HG03045 (cell line): ENCODE results near the gene PPM1M.
A peak's percentile ranks its signal among the peaks of the same experiment; 100 is the strongest.

Experiments
- ATAC-seq: cut with Tn5 transposase; IDR thresholded peaks from one replicate; pipeline ENCODE4 v1.9.1; 2021; ENCODE audit warnings: mild to moderate bottlenecking, moderate library complexity; ENCODE audit not compliant: unreplicated experiment

The PPM1M gene

DNA sequence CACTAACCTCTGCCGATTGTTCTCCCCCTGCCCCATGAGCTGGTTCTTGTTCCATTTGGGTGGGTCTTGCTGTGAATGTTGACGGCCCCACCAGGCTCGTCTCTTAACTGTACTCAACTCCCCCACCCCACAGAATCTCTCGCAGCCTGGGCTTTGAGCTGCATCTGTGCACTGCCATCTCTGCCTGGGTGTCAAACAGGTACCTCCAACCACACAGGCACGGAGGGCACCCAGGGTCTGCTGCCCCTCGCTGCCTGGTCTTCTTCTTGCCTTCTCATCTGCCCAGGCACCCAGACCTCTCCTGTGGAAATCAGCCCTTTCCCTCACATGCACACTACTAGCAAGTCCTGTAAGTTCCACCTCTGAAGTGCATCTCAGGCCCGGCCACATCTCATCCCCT, 30.2 kb upstream of the PPM1M start:
- no peak for ATAC-seq

DNA sequence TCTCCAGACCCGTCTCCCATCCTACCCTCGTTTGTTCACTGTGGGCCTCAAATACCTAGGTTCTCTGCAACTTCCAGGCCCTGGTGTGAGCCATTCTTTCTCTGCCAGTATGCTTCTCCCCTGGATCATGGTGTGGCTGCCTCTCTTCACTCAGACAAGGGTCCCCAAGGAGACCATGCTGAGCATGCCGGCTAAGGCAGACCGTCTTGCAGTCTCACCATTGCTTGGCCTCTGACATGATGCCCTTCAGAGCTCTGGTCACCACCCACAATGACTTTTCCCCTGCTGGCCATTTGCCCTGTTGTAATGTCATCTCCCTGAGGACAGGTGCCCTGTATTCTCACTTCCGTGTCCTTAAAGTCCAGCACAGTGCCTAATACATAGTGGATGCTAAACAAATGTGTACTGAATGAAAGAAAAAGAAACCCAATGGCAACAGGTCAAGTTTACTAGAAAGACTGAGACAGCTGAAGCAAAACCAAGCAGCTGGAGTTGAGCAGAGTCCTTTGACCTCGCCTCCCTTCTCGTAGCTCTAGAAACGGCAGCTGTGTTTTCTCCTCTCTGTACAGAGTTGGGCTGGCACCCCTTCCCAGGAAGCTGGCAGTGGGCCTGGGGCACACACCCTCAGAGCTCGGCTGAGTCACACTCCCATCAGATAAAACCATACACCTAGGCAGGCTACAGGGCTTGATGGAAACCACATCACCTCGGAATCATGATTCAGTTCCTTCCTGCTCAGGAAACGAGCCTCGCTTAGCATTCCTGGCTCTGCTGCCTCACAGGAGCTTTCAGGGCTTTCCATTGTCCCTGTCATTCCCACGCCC, 28.8 kb upstream of the PPM1M start:
- ATAC-seq: no peak

DNA sequence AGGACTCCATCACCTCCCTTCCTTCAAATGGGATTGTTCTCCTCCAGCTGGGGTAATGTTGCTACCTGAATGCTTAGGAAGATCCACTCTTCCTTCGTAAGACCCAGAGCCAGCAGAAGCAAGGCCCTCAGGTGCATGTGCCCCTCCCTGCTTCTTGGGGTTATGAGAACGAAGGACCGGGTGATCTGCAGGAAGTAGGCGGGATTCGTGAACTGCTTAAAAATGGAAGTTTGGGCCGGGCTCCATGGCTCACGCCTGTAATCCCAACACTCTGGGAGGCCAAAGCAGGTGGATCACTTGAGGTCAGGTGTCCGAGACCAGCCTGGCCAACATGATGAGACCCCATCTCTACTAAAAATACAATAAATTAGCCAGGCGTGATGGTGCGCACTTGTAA, 28.2 kb upstream of the PPM1M start:
- ATAC-seq: no peak

DNA sequence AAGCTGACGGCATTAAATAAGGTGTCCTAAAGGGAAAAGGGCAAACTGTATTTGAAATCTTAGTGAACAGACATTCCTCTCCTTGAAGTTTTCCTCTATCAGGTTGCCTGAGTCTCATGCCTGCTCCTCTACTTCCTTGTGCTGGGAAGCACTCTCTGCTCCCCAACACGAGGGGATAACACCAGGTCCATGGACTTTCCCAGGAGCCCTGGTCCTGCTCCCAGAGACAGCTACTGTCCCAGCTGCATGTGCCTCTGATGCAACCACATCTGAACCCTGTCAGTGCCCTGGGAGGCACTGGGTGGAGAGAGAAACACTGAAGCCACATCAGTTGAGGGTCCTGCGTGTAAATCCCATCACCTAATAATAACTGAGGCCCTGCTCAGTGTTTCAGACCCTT, 27.5 kb upstream of the PPM1M start:
- ATAC-seq: no peak

- no peak for ATAC-seq
Measured at GRCh38 chr3:52218454-52218853, 27.1 kb upstream of the PPM1M start.

- no peak for ATAC-seq
Measured at GRCh38 chr3:52218937-52219650, 26.5 kb upstream of the PPM1M start.

GRCh38 chr3:52220380-52221026, 25.1 kb upstream of the PPM1M start:
- ATAC-seq: peak; percentile 37

DNA sequence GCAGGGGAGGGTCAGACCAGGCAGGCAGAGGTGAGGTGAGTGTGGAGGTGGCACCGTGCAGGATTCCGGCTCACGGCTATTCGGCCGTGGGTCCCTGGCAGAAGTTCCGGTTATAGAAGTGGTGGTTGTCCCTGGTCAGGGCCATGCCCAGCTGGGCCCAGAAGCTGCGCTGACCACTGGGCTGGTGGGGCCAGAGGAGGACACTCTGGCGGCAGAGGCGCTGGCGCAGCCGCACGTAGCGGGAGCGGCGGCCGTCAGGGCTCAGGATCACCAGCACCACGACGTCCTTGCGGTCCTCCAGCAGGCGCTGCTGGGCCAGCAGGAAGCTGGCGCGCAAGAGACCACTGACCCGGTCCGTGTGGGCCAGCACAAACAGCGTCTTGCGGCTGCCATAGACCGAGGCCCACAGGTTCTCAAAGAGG, 24.4 kb upstream of the PPM1M start:
- ATAC-seq: no peak

GRCh38 chr3:52221563-52222318, 23.8 kb upstream of the PPM1M start:
- ATAC-seq: no peak

- ATAC-seq: no peak
Measured at GRCh38 chr3:52222319-52223221, 23.0 kb upstream of the PPM1M start.

- ATAC-seq: no peak
Measured at GRCh38 chr3:52223449-52224408, 21.8 kb upstream of the PPM1M start.

GRCh38 chr3:52225452-52226228, 19.9 kb upstream of the PPM1M start, which contains the start of gene TLR9:
Gene TLR9, minus strand, starts transcription at chr3:52225645. Its CDS starts 116 bp downstream, at chr3:52225529.
- ATAC-seq: peak; percentile 78

GRCh38 chr3:52226229-52226817, 19.2 kb upstream of the PPM1M start:
- ATAC-seq: peak; percentile 10

DNA sequence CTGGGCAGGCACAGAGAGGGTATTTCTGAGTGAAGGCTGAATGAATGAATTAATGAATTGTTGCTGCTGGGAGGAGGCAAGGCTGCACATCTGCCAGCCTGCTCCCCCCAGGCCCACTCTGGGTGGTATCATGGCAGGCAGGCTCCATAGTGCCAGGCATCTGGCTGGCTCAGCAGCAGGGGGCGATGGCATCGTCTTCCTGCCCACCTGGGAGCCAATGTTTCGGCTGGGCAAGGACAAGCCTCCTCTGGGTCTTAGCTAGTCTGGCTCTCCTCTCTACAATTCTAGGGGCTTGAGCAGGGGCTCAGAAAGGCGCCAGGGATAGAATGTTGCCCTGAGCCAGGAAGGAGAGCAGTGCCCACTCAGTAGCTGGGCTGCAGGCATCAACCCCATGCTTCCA, 18.4 kb upstream of the PPM1M start:
- ATAC-seq: no peak

GRCh38 chr3:52227766-52228165, 17.8 kb upstream of the PPM1M start:
- ATAC-seq: no peak

DNA sequence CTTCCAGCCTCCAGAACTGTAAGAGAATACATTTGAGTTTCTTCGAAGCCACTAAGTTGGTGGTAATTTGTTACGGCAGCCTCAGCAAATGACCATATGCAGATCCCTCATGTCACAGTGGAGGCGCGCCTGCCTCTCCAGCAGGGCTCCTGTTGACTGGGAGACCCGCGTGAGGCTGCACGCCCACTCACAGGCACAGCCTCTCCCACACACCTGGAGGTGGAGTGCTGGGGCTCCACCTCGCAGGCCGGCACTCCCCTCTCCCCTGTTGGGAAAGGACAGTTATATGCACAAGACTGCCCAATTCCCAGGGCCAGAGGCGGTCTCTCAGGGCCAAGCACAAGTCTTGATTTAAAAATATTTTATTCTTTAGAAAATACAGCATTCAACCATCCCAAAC, 17.3 kb upstream of the PPM1M start:
- no peak for ATAC-seq

DNA sequence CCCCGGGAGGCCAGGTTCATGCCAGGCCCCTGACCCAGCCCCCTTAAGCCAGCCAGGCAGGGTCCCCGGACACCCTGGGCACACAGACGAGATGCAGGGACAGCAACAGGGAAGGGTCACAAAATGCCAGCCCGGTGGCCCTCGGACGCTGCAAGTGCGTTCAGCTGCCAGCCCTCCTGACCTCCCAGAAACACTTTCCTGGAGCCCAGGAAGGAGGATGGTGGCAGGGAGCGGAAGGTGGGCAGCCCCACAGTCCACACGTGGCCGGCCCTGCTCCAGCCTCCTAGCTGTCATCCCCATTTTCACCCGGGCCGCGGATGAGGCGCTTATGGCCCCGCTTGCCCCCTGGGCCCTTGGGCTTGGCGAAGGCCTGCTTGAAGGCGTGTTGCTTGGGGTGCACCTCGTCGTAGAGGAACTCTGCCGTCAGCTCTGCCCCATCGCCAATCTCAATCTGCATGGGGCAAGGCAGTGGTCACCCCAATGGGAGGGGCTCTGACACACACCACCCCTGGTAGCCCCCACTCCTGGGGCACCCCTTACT, 16.7 kb upstream of the PPM1M start:
- ATAC-seq: no peak
